Amniotic epithelial cell (primary cell): ENCODE measurements around the gene MAPKAPK2.

Experiments
- DNase-seq: peaks from one replicate; pipeline ENCODE4 v3.0.0-alpha.2; 2010; ENCODE audit warnings: low read depth

Gene MAPKAPK2

GRCh38 chr1:206684003-206684402 lies 702 bp upstream of the MAPKAPK2 start:
- DNase-seq: no peak

GRCh38 chr1:206685334-206685768 lies 646 bp downstream of the MAPKAPK2 start:
- no peak for DNase-seq

GRCh38 chr1:206685769-206686477 lies 1.2 kb downstream of the MAPKAPK2 start:
- peak; percentile 75 for DNase-seq

GRCh38 chr1:206686478-206687249 lies 2.0 kb downstream of the MAPKAPK2 start:
- no peak for DNase-seq

- no peak for DNase-seq
These were observed 2.7 kb downstream of the MAPKAPK2 start for GRCh38 chr1:206687251-206687914.

GRCh38 chr1:206687915-206688442 lies 3.3 kb downstream of the MAPKAPK2 start:
- no peak for DNase-seq

DNA sequence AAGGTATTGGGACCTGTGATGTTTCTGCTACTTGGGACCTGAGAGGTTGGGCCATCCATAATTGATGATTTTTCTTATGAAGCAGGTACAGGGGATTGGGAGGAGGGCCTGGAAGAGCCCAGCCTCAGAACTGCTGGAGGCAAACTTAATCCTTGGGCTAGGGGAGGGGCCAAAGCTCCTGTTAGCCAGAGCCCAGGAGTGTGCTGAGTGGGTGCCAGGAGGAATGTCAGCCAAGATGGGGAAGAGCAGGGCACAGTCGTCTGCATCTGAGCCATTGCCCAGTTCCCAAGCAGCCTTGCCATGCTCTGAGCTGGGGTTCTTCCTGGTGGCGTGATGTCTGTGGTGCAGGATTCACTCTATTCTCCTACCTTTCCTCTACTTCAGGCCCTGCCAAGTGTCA lies 5.8 kb downstream of the MAPKAPK2 start:
- no peak for DNase-seq

DNA sequence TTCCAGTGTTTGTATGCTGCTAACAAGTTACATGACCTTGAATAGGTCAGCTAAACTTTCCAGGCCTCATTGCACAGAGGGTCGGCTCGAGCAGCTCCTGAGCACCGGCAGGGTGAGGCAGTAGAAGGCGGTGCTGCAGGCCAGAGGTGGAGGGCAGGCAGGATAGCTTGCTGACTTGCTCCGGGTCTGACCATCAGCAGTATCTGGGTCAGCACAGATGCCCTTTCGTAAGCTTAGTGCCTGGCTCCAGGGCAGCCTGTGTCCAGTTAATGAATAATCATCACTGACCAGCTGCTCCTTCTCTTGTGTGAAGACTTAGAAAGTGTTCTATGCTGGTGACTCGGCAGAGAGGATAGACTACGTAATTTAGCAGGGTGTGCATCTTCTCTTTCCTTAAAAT lies 6.9 kb downstream of the MAPKAPK2 start:
- peak; percentile 85 for DNase-seq

DNA sequence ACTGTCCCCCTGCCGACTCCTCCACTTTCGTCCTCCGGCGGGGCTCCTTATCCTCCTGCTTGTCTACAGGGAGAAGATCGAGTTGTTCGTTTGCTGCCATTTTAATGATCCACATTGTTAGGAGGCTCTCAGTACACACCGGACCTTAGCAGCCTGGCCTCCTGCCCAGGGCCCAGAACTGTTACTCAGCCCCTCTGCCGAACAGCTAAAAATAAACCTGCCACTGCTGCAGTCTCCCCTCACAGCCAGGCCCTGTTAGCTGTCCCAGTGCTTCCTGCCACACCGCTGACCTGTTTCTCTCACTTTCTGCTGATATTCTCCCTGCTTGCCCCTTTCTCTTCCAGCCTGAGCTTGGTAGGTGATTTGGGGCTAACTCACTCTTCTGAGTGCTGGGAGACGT lies 8.3 kb downstream of the MAPKAPK2 start:
- DNase-seq: no peak

- no peak for DNase-seq
These were observed 8.9 kb downstream of the MAPKAPK2 start for GRCh38 chr1:206693592-206693991.

- DNase-seq: no peak
These were observed 9.7 kb downstream of the MAPKAPK2 start for GRCh38 chr1:206694171-206695124.

DNA sequence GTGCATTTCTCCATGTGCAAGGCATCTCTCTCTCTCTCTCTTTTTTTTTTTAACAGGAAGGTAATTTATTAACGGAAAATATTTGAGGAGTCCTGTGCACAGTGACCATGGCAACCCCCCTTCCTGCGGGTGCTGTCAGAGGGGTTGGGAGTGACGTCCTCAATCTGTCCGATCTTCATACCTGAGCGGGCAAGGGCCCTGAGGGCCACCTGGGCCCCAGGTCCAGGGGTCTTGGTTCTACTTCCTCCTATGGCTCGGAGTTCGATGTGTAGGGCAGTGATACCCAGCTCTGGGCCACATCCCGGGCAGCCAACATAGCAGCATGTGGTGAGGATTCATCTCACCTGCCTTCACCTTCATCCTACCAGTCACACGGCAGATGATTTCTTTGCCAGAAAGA lies 11.0 kb downstream of the MAPKAPK2 start:
- DNase-seq: no peak

DNA sequence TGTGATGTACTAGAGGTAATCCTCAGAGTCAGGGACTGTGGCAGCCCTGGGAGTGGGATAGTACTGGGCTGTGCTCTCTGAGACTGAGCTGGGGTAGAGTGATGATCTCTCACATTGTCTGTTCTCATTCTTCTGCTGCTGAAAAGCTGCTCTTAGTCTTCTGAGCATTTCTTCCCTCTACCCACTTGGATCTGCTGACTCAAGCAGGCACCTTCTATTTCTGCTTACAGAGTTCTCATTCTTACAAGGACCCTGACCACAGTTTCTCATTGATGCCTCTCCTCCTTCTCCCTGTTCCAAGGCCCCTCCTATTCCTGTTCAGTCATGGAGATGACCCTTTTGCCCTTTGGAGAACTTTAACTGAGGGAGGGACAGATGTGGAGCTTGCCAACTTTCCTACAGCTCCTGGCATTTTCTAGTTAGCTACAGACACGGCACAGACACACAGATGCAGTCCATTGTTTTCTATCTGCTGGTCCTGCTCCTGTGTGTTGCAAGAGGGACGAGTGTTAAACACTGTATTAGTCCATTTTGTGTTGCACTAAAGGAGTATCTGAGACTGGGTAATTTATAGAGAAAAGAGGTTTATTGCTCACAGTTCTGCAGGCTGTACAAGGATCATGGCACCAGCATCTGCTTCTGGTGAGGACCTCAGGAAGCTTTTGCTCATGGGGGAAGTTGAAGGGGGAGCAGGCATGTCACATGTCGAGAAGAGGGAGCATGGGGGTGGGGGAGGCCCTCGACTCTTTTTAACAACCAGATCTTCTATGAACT lies 12.3 kb downstream of the MAPKAPK2 start:
- DNase-seq: no peak

DNA sequence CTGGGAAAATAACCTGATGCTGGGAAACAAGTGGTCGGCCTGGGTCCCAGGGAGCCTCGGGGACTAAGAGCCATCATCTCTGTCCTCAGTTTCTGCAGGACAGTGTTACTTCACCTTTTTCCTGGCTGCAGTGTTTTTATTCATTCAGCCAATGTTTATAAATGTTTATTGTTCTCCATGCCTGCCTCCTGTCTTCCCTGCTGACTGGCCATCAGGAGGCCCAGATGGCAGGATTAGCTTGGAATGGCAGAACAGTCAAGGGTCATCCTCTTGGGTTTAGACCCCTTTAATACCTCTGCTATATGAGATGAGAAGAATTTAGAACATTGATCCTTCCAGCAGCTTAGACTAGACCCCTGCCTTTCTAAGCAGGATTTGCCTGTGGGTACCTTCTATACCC lies 13.3 kb downstream of the MAPKAPK2 start:
- no peak for DNase-seq

GRCh38 chr1:206699000-206699586 lies 14.4 kb downstream of the MAPKAPK2 start:
- DNase-seq: no peak

- DNase-seq: peak; percentile 83
These were observed 14.9 kb downstream of the MAPKAPK2 start for GRCh38 chr1:206699626-206700025.

DNA sequence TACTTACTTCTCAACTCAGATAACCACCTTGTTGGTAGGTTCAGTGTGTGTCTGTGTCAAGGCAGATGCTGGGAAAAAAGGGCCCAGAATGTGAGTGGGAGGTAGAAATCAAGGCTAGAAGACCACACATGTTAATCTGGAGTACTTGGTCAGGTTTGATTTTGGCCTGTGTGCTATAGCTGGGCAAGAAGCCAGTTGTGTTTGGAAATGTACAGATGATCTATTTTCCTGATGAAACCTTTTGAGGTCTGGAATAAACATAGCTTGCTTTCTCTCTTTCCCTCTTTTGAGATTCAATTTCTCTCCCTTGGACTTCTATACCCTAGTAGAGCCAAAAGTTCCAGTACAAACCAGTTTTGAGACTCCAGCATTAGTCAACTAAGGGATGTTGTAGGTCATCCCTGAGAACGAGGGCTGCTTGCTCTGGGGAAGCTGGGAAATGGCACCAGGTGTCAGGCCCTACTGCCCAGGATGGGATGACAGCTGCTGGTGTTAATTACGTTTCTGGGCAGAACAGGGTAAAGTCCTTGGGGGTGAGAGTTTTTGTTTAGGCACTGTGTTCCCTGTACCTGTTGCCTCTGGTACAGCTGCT lies 15.8 kb downstream of the MAPKAPK2 start:
- peak; percentile 80 for DNase-seq

DNA sequence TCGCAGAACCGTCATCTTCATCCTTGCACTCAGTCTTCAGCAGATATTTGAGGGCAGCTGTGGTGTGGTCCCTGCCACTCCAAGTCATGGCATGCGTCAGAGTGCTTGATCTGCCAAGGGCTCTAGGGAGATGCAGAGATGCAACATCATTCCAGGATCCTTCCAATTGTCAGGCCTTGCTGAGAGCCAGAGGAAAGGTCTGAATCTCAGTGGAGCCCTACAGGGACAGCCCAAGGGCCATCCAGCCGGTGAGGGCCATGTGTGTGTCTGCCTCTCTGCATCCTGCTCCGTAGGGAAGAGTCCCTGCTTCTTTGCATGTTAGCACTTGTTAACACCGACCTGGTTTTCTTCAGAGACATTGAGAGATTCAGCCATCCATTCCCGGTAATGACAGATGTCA lies 17.6 kb downstream of the MAPKAPK2 start:
- DNase-seq: no peak

- no peak for DNase-seq
These were observed 18.1 kb downstream of the MAPKAPK2 start for GRCh38 chr1:206702803-206703202.

GRCh38 chr1:206703661-206704060 lies 19.0 kb downstream of the MAPKAPK2 start:
- DNase-seq: peak; percentile 53
